ENCODE measurements around the gene NUP93.
"Not testable (repeated sequence)": the region's sequence is repeated elsewhere in the genome, so short reads cannot be mapped to it uniquely, and the experiment has no call there.

NUP93 gene

DNA sequence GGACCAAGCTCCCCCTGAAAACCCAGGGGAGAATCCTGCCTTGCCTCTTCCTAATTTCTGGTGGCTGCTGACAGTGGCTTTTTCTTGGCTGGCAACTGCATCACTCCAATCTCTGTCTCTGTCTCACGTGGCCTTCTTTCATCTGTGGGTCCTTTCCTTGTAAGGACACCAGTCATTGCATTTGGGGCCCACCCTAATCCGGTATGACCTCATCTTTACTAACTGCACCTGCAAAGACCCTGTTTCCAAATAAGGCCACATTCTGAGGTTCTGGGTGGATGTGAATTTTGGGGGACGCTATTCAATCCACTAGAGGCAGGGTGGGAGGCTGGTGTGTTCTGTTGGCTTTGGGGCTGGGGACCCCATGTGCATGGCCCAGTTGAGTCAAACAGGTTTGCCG, 146.1 kb downstream of the NUP93 start:
- FAIRE-seq, result no peak

GRCh38 chr16:56877486-56878182, 147.7 kb downstream of the NUP93 start:
- no peak for FAIRE-seq

- no peak for FAIRE-seq
Measured at GRCh38 chr16:56878282-56878854, 148.4 kb downstream of the NUP93 start.

GRCh38 chr16:56879276-56879675, 149.3 kb downstream of the NUP93 start:
- no peak for FAIRE-seq

GRCh38 chr16:56880176-56880575, 150.2 kb downstream of the NUP93 start:
- FAIRE-seq, result no peak

DNA sequence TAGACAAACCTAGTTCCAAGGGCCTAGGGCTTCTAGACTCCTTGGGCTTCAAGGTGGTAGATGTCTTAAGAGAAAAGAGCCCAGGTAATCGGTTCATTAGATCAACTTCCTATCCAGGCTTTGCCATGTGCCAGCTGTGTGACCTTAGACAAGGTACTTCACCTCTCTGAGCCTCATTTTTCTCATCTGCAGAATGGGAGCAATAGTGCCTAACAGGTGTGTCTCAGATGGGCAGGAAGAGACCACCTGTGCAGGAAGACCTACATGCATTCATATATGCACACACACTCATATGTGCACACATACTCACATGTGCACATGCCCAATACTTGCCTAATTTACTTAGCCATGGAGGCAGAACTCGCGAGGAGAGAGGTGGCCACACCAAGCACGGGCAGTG, 150.8 kb downstream of the NUP93 start:
- FAIRE-seq, result no peak

GRCh38 chr16:56882077-56882800, 152.3 kb downstream of the NUP93 start:
- no peak for FAIRE-seq

- no peak for FAIRE-seq
Measured at GRCh38 chr16:56883586-56883985, 153.7 kb downstream of the NUP93 start.

GRCh38 chr16:56884026-56884582, 154.2 kb downstream of the NUP93 start:
- no peak for FAIRE-seq

DNA sequence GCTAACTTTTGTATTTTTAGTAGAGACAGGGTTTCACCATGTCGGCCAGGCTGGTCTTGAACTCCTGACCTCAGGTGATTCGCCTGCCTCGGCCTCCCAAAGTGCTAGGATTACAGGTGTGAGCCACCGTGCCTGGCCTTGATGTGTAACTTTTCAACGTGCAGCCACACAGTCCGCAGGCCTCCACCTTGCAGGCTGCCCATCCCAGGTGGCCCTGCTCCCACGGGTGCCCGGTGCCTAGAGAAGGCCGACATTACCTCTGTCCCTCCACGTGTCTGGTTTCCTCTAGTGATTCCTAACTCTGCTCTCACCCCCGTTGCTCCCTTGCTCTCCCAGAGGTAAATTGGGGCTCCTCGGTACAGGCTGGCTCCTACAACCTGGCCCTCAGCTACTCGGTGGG, 155.0 kb downstream of the NUP93 start:
- FAIRE-seq, result not testable (repeated sequence)

- no peak for FAIRE-seq
Measured at GRCh38 chr16:56885446-56886162, 155.7 kb downstream of the NUP93 start.

DNA sequence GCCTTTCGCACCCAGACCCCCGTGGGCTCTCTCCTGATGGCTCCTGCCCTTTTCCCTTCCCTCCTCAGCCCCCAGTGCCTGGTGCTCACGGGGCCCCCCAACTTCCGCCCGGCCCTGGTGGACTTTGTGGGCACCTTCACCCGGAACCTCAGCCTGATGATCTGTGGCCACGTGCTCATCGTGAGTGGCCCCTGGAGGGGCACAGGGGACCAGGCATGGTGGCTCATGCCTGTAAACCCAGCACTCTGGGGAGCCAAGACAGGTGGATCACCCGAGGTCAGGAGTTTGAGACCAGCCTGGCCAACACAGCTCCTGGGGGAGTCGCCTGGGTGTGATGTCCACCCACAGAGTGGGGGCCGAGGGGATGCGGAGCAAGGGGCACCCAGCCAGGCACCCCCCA, 156.4 kb downstream of the NUP93 start:
- no peak for FAIRE-seq

DNA sequence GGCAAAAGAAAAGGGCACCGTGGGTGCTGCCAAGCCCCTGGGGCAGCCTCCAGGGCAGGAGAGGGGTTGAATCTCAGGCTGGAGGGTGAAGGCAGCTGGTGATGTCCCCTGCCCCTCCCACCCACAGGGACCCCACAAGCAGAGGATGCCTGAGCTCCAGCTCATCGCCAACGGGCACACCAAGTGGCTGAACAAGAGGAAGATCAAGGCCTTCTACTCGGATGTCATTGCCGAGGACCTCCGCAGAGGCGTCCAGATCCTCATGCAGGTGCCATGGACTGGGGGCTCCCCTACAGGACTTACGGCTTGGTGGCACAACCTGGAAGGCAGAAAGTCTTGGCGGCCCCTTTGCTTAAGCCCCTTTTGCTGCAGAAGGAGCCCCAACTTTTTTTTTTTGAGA, 156.9 kb downstream of the NUP93 start:
- no peak for FAIRE-seq

GRCh38 chr16:56888806-56889205, 158.9 kb downstream of the NUP93 start:
- no peak for FAIRE-seq

DNA sequence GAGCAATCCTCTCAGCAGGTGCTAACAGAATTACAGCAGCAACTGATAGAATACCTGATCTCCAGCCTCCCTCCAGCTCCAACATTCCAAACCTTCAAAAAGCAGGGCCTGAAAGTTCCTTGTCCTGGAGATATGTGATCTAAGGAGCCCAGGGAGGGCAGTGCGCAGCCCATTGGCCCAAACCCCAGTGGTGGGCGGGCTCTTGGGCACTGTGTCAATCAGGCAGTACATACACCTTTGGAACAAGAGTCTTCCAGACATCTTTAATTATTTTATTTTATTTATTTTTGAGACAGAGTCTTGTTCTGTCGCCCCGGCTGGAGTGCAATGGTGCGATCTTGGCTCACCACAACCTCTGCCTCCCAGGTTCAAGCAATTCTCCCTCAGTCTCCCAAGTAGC, 159.3 kb downstream of the NUP93 start:
- no peak for FAIRE-seq

GRCh38 chr16:56891685-56892084, 161.8 kb downstream of the NUP93 start:
- FAIRE-seq, result no peak

GRCh38 chr16:56892705-56893104, 162.8 kb downstream of the NUP93 start:
- FAIRE-seq, result no peak

- FAIRE-seq, result no peak
Measured at GRCh38 chr16:56894331-56894917, 164.5 kb downstream of the NUP93 start.

DNA sequence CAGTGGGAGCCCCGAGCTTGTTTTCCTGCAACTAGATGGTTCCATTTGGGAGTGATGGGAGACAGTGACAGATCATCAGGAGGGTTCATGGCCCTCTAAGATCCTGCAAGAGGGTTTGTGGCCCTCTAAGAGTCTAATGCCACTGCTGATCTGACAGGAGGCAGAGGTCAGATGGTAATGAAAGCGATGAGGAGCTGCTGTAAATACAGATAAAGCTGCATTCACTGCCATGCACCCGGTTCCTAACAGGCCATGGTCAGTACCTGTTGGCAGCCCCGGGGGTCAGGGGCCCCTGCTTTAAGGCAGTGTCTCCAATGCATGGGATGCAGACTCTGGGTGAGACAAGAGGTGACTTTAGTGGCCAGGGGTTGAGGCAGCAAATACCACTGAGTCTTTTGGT, 165.9 kb downstream of the NUP93 start:
- FAIRE-seq, result no peak

- no peak for FAIRE-seq
Measured at GRCh38 chr16:56896244-56896643, 166.3 kb downstream of the NUP93 start.

- FAIRE-seq, result no peak
Measured at GRCh38 chr16:56897026-56897799, 167.3 kb downstream of the NUP93 start.

DNA sequence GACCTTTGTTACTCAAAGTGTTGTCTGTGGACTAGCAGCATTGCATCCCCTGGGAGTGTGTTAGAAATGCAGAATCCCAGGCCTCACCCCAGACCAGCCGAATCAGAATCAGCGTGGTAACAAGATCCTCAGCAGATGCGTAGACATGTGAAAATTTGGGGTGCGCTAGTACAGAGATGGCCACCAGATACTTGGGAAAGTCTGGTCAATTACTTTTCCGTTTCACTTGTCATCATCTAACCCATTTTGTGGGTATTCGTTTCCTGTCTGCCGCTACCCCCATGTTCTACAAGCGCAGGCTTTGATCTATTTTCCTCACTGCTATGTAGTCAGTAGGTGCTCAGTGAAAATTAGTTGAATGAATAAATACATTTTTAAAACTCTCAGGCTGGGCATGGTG, 168.9 kb downstream of the NUP93 start:
- no peak for FAIRE-seq

Data from islet of Langerhans (tissue), 1 donor.